Neural progenitor cell (in vitro differentiated cells): ENCODE data around the gene PDXP. TPM values are rescaled to one million over a fixed set of nuclear protein-coding genes. Genes with fewer than 3 reads are reported as not detected.

ENCODE experiments used
- DNase-seq: peaks from one replicate; pipeline ENCODE4 v3.0.0-alpha.2; 2016; ENCODE audit warnings: low spot score
- H2AFZ ChIP-seq: fragments of 200-600 bp; sonication (generic); replicated peaks from 2 replicates; pipeline ENCODE4 v1.6.1; 2016; ENCODE audit warnings: antibody characterized with exemption
- H3F3A ChIP-seq: fragments of 200-600 bp; sonication (generic); 2 replicates; pipeline ENCODE4 v1.6.1; 2016; ENCODE audit warnings: antibody characterized with exemption, low read depth
- H3K27ac ChIP-seq: fragments of 200-600 bp; sonication (generic); 2 replicates; pipeline ENCODE4 v1.5.1; 2016; ENCODE audit warnings: mild to moderate bottlenecking
- H3K27me3 ChIP-seq: fragments of 200-600 bp; sonication (generic); 2 replicates; pipeline ENCODE4 v1.6.1; 2016; ENCODE audit warnings: mild to moderate bottlenecking, moderate library complexity
- H3K36me3 ChIP-seq: fragments of 200-600 bp; sonication (generic); 2 replicates; pipeline ENCODE4 v1.5.1; 2016
- H3K4me1 ChIP-seq: fragments of 200-600 bp; sonication (generic); 2 replicates; pipeline ENCODE4 v1.6.1; 2016; ENCODE audit warnings: mixed run types
- H3K4me2 ChIP-seq: fragments of 200-600 bp; sonication (generic); 2 replicates; pipeline ENCODE4 v1.6.1; 2016
- H3K4me3 ChIP-seq: fragments of 200-600 bp; sonication (generic); 2 replicates; pipeline ENCODE4 v1.5.1; 2016
- H3K79me2 ChIP-seq: fragments of 200-600 bp; sonication (generic); 2 replicates; pipeline ENCODE4 v1.6.1; 2016; ENCODE audit warnings: low read depth
- H3K9ac ChIP-seq: fragments of 200-600 bp; sonication (generic); 2 replicates; pipeline ENCODE4 v1.6.1; 2016
- H3K9me3 ChIP-seq: fragments of 200-600 bp; sonication (generic); 2 replicates; pipeline ENCODE4 v1.5.1; 2016; ENCODE audit warnings: low read depth
- H4K20me1 ChIP-seq: fragments of 200-600 bp; sonication (generic); 2 replicates; pipeline ENCODE4 v1.6.1; 2016; ENCODE audit warnings: low read depth
- H3K27ac Mint-ChIP-seq: 3 replicates; pipeline ENCODE4 v1.8.0; 2021; ENCODE audit warnings: mixed read lengths
- H3K27me3 Mint-ChIP-seq: 2 replicates; pipeline ENCODE4 v1.8.0; 2022; ENCODE audit warnings: low read depth, mild to moderate bottlenecking, inconsistent platforms, moderate library complexity, mixed read lengths; ENCODE audit not compliant: insufficient read depth
- H3K36me3 Mint-ChIP-seq: 3 replicates; pipeline ENCODE4 v1.8.0; 2021; ENCODE audit warnings: mixed read lengths
- H3K4me1 Mint-ChIP-seq: 3 replicates; pipeline ENCODE4 v1.8.0; 2021; ENCODE audit warnings: mixed read lengths
- H3K4me3 Mint-ChIP-seq: 3 replicates; pipeline ENCODE4 v1.8.0; 2021; ENCODE audit warnings: mild to moderate bottlenecking, moderate library complexity, mixed read lengths
- H3K9me3 Mint-ChIP-seq: 3 replicates; pipeline ENCODE4 v1.8.0; 2020; ENCODE audit warnings: mixed read lengths
- CTCF ChIP-seq: fragments of 200-600 bp; sonication (generic); IDR thresholded peaks from 2 replicates; pipeline ENCODE4 v1.5.1; 2017; ENCODE audit warnings: antibody characterized with exemption, mild to moderate bottlenecking
- EZH2 ChIP-seq: fragments of 200-600 bp; sonication (generic); IDR thresholded peaks from 2 replicates; pipeline ENCODE4 v1.6.1; 2017; ENCODE audit warnings: antibody characterized with exemption, mild to moderate bottlenecking, moderate library complexity
- EZH2phosphoT487 ChIP-seq: fragments of 200-600 bp; sonication (generic); IDR thresholded peaks from 2 replicates; pipeline ENCODE4 v1.6.1; 2017; ENCODE audit warnings: antibody characterized with exemption
- total RNA-seq: library from RNA; depleted of rRNA; stranded (reverse); fragments of >200 nt; gene quantifications from 2 replicates; pipeline ENCODE4 v1.2.3, GENCODE V29; 2015; ENCODE audit warnings: low replicate concordance

PDXP gene
- total RNA-seq, 1 donor from 2014 or later, result 25.1 TPM

- no peak overlapping the region for H3K27ac Mint-ChIP-seq
- H3K4me1 ChIP-seq, result peaks cover 19% of the 10 kb centered on the region
- DNase-seq, result no peak
- H3K79me2 ChIP-seq, result no peaks in the 10 kb centered on the region
- H3K27me3 ChIP-seq, result no peaks in the 10 kb centered on the region
- no peak overlapping the region for H3K4me2 ChIP-seq
- no peak overlapping the region for H2AFZ ChIP-seq
- no peak overlapping the region for H3K27ac ChIP-seq
- no peaks in the 10 kb centered on the region for H3K36me3 Mint-ChIP-seq
- H3K9me3 Mint-ChIP-seq, result no peaks in the 10 kb centered on the region
- H3K27me3 Mint-ChIP-seq, result peaks cover 10% of the 10 kb centered on the region
- H3F3A ChIP-seq, result peaks cover 44% of the 10 kb centered on the region
- H3K4me3 ChIP-seq, result no peak overlapping the region
- H3K4me1 Mint-ChIP-seq, result peaks cover 36% of the 10 kb centered on the region
- H3K36me3 ChIP-seq, result no peaks in the 10 kb centered on the region
- no peaks in the 10 kb centered on the region for H3K9me3 ChIP-seq
- H4K20me1 ChIP-seq, result peaks cover 4% of the 10 kb centered on the region
- no peak overlapping the region for H3K9ac ChIP-seq
- no peak overlapping the region for H3K4me3 Mint-ChIP-seq
- no peak for TF ChIP-seq EZH2phosphoT487
- TF ChIP-seq EZH2, result no peak
- TF ChIP-seq CTCF, result no peak
These were observed 23.4 kb upstream of the PDXP start for GRCh38 chr22:37635157-37635556.

GRCh38 chr22:37636186-37636948 is 22.2 kb upstream of the PDXP start:
- Histone ChIP-seq H3K9ac (no peak overlapping the region), H2AFZ (no peak overlapping the region), H3K9me3 (no peaks in the 10 kb centered on the region), H3K79me2 (peaks cover 6% of the 10 kb centered on the region), H3K4me2 (no peak overlapping the region), H3K27me3 (no peaks in the 10 kb centered on the region), H3F3A (peaks cover 44% of the 10 kb centered on the region), H3K36me3 (no peaks in the 10 kb centered on the region), H3K4me1 (peaks cover 25% of the 10 kb centered on the region), H3K27ac (no peak overlapping the region), H4K20me1 (peaks cover 4% of the 10 kb centered on the region), H3K4me3 (no peak overlapping the region)
- DNase-seq, result no peak
- H3K4me1 Mint-ChIP-seq, result peaks cover 39% of the 10 kb centered on the region
- H3K4me3 Mint-ChIP-seq, result no peak overlapping the region
- H3K27ac Mint-ChIP-seq, result no peak overlapping the region
- peak; percentile 23 for TF ChIP-seq CTCF
- no peak for TF ChIP-seq EZH2phosphoT487
- no peak for TF ChIP-seq EZH2
- H3K27me3 Mint-ChIP-seq, result peaks cover 10% of the 10 kb centered on the region
- H3K9me3 Mint-ChIP-seq, result no peaks in the 10 kb centered on the region
- no peaks in the 10 kb centered on the region for H3K36me3 Mint-ChIP-seq

GRCh38 chr22:37636949-37637273 is 21.6 kb upstream of the PDXP start:
- H3K9me3 Mint-ChIP-seq, result no peaks in the 10 kb centered on the region
- H3K79me2 ChIP-seq, result peaks cover 6% of the 10 kb centered on the region
- peaks cover 13% of the 10 kb centered on the region for H3K27me3 Mint-ChIP-seq
- H4K20me1 ChIP-seq, result peaks cover 4% of the 10 kb centered on the region
- peaks cover 44% of the 10 kb centered on the region for H3F3A ChIP-seq
- no peaks in the 10 kb centered on the region for H3K36me3 Mint-ChIP-seq
- H3K4me1 Mint-ChIP-seq, result peaks cover 39% of the 10 kb centered on the region
- peaks cover 25% of the 10 kb centered on the region for H3K4me1 ChIP-seq
- no peak overlapping the region for H3K27ac Mint-ChIP-seq
- H2AFZ ChIP-seq, result no peak overlapping the region
- H3K9ac ChIP-seq, result no peak overlapping the region
- H3K36me3 ChIP-seq, result no peaks in the 10 kb centered on the region
- H3K9me3 ChIP-seq, result no peaks in the 10 kb centered on the region
- no peak overlapping the region for H3K4me2 ChIP-seq
- no peaks in the 10 kb centered on the region for H3K27me3 ChIP-seq
- TF ChIP-seq EZH2phosphoT487, result no peak
- TF ChIP-seq EZH2, result no peak
- TF ChIP-seq CTCF, result no peak
- H3K4me3 Mint-ChIP-seq, result no peak overlapping the region
- no peak overlapping the region for H3K27ac ChIP-seq
- DNase-seq, result no peak
- H3K4me3 ChIP-seq, result no peak overlapping the region
